T-helper 2 cell treated with Interferon-gamma antibody and Interleukin-4, amounts not matched to agents 5 μg/mL and 100 μg/mL, for 36 hours (primary cell): Measurements from ENCODE around the gene RNF214.
"Not testable (repeated sequence)": the region's sequence is repeated elsewhere in the genome, so short reads cannot be mapped to it uniquely, and the experiment has no call there.

ENCODE experiments used
- DNase-seq: peaks from one replicate; pipeline ENCODE4 v3.0.0; 2021; ENCODE audit warnings: low spot score
- H3K27ac Mint-ChIP-seq: one replicate; pipeline ENCODE4 v1.8.0; 2021; ENCODE audit warnings: mild to moderate bottlenecking, mixed read lengths
- H3K27me3 Mint-ChIP-seq: one replicate; pipeline ENCODE4 v1.8.0; 2021; ENCODE audit warnings: low read depth, mixed read lengths
- H3K36me3 Mint-ChIP-seq: one replicate; pipeline ENCODE4 v1.8.0; 2021; ENCODE audit warnings: low read depth, mixed read lengths
- H3K4me1 Mint-ChIP-seq: one replicate; pipeline ENCODE4 v1.8.0; 2021; ENCODE audit warnings: low read depth, mixed read lengths
- H3K4me3 Mint-ChIP-seq: one replicate; pipeline ENCODE4 v1.8.0; 2022; ENCODE audit warnings: mild to moderate bottlenecking, moderate library complexity, mixed read lengths
- H3K9me3 Mint-ChIP-seq: one replicate; pipeline ENCODE4 v1.8.0; 2021; ENCODE audit warnings: mixed read lengths

Gene RNF214

DNA sequence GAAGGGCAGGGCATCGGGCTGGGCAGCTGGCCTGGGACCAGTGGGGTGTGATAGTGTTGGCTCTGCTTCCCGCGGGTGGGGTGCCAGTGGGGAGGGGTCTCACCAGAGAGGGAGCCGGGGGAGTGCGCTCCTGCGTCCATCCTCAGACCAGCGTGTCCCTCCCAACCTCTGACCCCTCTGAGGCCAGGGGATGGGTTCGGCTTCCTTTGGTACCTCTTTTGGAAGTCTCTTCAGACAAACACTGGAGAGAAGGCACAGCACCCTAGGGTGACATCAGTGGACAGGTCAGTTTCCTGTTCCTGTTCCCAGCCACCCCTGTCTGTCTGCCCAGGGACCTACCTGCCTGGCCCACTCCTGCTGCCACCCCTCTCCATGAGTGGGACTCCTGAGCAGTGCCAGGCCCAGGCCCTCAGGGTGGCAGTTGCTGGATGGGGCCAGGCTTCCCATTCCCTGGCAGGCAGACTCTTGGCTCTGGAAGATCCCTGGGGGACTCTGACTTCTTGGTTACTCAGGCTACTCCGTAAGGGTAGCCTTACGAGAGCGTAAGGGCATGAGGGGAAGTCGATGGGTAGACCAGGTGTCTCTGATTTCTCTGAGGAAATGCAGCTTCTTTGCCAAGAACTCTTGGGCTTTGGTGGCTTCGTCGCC is 30.7 kb upstream of the RNF214 start:
- no peak for DNase-seq
- no peak overlapping the region for H3K4me3 Mint-ChIP-seq
- H3K27me3 Mint-ChIP-seq = no peaks in the 10 kb centered on the region
- H3K36me3 Mint-ChIP-seq = peaks cover 21% of the 10 kb centered on the region
- no peaks in the 10 kb centered on the region for H3K4me1 Mint-ChIP-seq
- no peak overlapping the region for H3K27ac Mint-ChIP-seq
- no peaks in the 10 kb centered on the region for H3K9me3 Mint-ChIP-seq

DNA sequence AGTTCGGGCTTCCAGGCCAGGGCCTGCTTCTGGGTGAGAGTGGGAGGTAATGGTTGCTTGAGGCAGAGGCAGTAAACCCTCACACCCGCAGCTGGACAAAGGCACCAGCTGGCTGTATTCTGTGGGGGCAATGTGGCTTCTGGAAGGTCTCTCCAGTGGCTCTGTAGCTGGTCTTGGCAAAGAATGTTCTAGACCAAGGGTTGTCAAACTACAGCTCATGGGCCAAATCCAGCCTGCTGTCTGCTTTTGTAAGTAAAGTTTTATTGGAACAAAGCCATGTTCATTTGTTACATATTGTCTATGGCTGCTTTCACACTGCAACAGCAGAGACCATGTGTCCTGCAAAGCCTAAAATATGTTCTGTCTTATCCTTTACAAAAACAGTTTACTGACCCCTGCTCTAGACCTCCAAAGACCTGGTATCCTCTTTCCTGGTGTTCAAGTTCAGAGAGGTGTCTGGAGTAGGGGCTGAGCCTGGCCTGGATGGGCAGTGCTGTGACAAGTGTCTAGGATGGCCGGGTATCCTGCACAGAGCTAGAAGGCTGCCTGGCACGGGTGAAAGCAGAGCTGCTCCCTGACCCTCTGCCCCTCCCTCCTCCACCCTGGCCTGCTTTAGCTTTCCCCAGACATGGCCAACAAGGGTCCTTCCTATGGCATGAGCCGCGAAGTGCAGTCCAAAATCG is 29.9 kb upstream of the RNF214 start:
- Mint-ChIP-seq H3K27ac (no peak overlapping the region), H3K36me3 (peaks cover 21% of the 10 kb centered on the region), H3K4me1 (no peaks in the 10 kb centered on the region), H3K4me3 (no peak overlapping the region), H3K9me3 (no peaks in the 10 kb centered on the region), H3K27me3 (no peaks in the 10 kb centered on the region)
- no peak for DNase-seq

DNA sequence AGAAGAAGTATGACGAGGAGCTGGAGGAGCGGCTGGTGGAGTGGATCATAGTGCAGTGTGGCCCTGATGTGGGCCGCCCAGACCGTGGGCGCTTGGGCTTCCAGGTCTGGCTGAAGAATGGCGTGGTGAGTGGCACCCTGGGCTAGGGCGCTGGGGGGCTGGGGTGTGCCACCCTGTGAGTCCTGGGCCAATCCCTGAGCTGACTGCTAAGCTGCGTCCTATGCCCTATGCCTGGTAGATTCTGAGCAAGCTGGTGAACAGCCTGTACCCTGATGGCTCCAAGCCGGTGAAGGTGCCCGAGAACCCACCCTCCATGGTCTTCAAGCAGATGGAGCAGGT is 29.4 kb upstream of the RNF214 start:
- no peaks in the 10 kb centered on the region for H3K4me1 Mint-ChIP-seq
- DNase-seq = no peak
- no peaks in the 10 kb centered on the region for H3K27me3 Mint-ChIP-seq
- no peak overlapping the region for H3K4me3 Mint-ChIP-seq
- no peaks in the 10 kb centered on the region for H3K9me3 Mint-ChIP-seq
- peaks cover 21% of the 10 kb centered on the region for H3K36me3 Mint-ChIP-seq
- H3K27ac Mint-ChIP-seq = no peak overlapping the region

DNA sequence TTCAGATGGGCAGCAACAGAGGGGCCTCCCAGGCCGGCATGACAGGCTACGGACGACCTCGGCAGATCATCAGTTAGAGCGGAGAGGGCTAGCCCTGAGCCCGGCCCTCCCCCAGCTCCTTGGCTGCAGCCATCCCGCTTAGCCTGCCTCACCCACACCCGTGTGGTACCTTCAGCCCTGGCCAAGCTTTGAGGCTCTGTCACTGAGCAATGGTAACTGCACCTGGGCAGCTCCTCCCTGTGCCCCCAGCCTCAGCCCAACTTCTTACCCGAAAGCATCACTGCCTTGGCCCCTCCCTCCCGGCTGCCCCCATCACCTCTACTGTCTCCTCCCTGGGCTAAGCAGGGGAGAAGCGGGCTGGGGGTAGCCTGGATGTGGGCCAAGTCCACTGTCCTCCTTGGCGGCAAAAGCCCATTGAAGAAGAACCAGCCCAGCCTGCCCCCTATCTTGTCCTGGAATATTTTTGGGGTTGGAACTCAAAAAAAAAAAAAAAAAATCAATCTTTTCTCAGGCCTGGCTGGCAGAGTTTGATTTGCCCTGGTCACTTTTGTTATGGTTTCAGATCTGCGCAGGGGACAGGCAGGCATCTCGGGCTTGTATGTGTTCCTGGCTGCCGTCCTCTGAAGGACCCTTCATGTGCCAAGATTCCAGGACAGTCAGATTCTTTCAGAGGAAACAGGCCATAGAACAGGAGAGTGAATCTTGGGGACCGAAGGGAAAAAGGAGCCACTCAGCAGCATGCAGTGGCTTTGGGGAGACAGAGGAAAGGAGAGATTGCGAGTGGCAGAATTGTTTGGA is 28.0 kb upstream of the RNF214 start:
- Mint-ChIP-seq H3K36me3 (peaks cover 21% of the 10 kb centered on the region), H3K27me3 (no peaks in the 10 kb centered on the region), H3K27ac (no peak overlapping the region), H3K4me3 (no peak overlapping the region), H3K4me1 (no peaks in the 10 kb centered on the region), H3K9me3 (no peaks in the 10 kb centered on the region)
- no peak for DNase-seq

DNA sequence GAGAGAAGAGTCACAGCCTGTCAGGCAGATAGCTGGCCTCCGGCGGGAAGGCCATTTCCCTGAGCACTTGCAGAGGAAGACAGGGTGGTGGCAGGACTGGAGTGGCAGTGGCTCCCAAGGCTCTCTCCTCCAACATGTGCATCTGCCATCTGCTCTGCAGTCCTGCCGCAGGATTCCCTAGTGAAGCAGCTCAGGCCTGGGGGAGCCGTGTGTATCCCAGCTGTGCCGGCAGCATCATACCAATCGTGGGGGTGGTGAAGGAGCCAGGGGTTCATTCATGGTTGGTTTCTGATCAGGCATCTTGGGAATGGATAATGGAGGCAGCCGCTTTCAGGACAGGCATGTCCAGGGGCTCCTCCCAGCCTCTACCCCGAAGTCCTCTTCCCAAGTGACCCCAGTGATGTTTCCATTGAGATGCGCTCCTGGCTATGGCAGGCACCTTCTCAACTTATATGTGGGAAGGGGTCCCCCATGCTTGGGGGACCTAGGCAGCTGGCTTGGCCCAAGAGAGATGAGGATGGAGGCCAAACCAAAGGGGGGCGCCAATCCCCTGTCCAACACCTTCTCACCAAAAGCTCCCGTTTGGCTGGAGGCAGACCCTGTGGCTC is 27.2 kb upstream of the RNF214 start:
- Mint-ChIP-seq H3K36me3 (peaks cover 25% of the 10 kb centered on the region), H3K4me1 (no peaks in the 10 kb centered on the region), H3K27ac (no peak overlapping the region), H3K27me3 (no peaks in the 10 kb centered on the region), H3K9me3 (no peaks in the 10 kb centered on the region), H3K4me3 (no peak overlapping the region)
- no peak for DNase-seq

DNA sequence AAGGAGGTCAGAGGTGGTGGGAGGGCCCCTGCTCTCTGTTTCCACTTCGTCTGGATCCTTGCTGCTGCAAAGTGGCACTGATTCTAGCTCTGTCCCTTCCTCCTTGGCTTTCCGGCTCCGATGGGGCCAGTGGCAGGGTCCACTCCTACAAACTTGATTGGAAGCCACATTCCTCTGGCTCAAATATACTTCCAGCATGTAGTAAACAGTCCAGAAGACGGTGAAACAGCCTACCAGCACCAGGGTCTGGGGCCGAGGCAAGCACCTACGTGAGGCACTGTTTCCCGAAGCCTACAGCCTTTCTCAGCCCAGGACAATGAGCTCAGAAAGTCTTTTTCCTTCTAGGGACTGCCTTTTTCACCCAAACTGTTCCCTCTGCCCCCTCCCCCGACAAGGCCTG is 26.4 kb upstream of the RNF214 start:
- not testable (repeated sequence) for H3K4me1 Mint-ChIP-seq, DNase-seq, H3K27ac Mint-ChIP-seq, H3K4me3 Mint-ChIP-seq, H3K9me3 Mint-ChIP-seq, H3K27me3 Mint-ChIP-seq
- H3K36me3 Mint-ChIP-seq = peaks cover 30% of the 10 kb centered on the region

DNA sequence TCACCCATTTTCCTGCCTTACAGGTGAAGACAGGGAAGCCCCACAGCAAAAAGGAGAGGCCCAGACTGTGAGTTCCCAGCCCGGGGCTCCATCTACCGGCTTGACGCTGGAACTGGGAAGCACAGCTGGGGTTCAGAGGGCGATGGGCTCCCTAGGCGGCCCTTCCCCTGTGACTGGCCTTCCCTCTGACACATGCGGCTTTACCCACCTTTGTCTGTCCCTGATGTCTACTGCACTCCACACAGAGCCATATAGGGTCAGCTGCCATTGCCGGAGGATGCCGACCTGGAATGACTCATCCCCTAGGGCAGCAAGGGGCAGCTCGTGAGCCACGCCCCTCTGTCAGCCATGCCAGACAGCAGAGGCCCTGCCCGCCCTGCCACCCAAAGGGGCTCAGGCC is 25.6 kb upstream of the RNF214 start:
- not testable (repeated sequence) for DNase-seq, H3K9me3 Mint-ChIP-seq, H3K27ac Mint-ChIP-seq, H3K27me3 Mint-ChIP-seq, H3K4me1 Mint-ChIP-seq, H3K4me3 Mint-ChIP-seq
- H3K36me3 Mint-ChIP-seq = peaks cover 35% of the 10 kb centered on the region

DNA sequence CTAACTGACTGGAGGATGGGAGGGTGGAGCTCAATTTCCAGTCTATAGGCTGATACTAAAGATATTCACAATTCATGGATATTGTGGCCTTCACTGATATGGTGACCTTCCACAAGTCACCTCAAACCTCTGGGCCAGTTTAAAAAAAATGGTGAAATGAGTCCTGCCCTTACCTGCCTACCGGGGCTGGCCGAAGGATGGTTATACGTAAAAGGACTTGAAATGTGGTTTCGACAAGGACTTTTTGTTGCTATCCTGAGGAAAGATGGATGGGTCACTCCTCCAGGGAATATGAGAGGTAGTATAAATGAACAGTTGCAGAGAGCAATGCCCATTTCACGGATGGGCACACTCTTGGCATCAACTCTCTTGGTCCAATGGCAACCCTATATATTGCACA is 25.0 kb upstream of the RNF214 start:
- H3K27ac Mint-ChIP-seq, H3K27me3 Mint-ChIP-seq, DNase-seq, H3K4me1 Mint-ChIP-seq, H3K4me3 Mint-ChIP-seq, H3K9me3 Mint-ChIP-seq: not testable (repeated sequence)
- H3K36me3 Mint-ChIP-seq = peaks cover 38% of the 10 kb centered on the region

DNA sequence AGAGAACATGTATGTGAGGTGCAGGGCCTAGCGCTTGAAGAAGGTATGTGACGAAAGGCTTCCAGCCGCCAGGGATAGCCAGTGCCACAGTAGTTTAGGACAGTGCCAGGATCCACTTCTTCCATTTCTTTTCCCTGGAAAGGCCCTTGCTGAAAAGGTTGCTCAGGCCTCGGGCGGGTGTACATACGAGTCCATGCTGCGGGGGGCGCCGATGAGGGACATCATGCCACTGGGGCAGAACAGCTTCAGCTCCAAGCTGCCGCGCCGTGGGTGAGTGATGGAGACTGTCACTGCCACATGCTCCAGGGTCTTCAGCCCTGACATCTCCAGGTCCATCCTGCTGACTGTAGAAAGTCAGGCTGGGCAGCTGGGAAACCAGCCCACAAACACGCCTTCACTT is 23.8 kb upstream of the RNF214 start:
- H3K4me3 Mint-ChIP-seq, H3K9me3 Mint-ChIP-seq, H3K27me3 Mint-ChIP-seq, H3K27ac Mint-ChIP-seq, H3K4me1 Mint-ChIP-seq, DNase-seq: not testable (repeated sequence)
- peaks cover 42% of the 10 kb centered on the region for H3K36me3 Mint-ChIP-seq

DNA sequence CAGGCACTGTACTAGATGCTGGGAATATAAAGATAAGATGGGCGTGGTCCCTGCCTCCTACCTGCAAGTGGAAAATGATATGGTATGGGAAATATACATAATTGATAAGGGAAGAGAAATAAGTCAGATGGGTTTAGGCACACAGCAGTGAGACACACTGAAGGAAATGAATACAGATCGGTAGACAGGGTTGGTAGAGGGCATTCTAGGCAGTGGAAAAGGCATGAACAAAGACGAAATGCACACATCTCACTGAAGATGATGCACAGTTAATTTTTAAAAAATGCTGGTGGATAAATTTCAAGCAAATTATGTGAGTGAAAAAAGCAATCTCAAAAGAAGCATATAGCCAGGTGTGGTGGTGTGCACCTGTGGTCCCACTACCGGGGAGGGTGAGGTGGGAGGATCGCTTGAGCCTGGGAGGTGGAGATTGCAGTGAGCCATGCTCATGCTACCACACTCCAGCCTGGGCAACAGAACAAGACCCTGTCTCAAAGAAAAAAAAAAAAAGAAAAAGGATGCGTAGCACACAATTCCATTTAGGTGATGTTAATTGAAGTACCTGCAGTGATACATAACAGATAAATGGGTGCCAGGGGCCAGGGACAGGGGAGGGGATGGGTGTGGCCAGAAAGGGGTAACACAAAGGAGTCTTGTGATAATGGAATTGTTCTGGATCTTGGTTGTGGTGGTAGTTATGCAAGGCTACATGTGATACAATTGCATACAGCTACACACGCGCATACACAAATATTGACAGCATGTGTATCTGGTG is 22.9 kb upstream of the RNF214 start:
- H3K4me1 Mint-ChIP-seq, H3K4me3 Mint-ChIP-seq, DNase-seq, H3K27ac Mint-ChIP-seq, H3K9me3 Mint-ChIP-seq, H3K27me3 Mint-ChIP-seq: not testable (repeated sequence)
- H3K36me3 Mint-ChIP-seq = peaks cover 43% of the 10 kb centered on the region

DNA sequence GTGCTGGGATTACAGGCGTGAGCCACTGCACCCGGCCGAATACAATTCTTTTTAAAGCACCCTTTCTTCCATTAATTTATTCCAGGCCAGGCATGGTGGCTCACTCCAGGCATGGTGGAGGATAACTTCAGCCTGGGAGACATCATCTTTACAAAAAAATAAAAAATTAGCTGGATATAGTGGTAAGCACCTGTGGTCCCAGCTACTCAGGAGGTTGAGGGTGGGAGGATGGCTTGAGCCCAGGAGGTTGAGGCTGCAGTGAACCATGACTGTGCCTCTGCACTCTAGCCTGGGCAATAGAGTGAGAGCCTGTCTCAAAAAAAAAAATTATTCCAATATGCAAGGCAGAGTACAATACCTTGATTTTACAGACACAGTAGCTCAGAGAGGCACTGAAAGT is 21.9 kb upstream of the RNF214 start:
- peaks cover 37% of the 10 kb centered on the region for H3K36me3 Mint-ChIP-seq
- H3K4me1 Mint-ChIP-seq = no peaks in the 10 kb centered on the region
- no peaks in the 10 kb centered on the region for H3K27me3 Mint-ChIP-seq
- no peaks in the 10 kb centered on the region for H3K9me3 Mint-ChIP-seq
- no peak overlapping the region for H3K27ac Mint-ChIP-seq
- no peak overlapping the region for H3K4me3 Mint-ChIP-seq
- no peak for DNase-seq

DNA sequence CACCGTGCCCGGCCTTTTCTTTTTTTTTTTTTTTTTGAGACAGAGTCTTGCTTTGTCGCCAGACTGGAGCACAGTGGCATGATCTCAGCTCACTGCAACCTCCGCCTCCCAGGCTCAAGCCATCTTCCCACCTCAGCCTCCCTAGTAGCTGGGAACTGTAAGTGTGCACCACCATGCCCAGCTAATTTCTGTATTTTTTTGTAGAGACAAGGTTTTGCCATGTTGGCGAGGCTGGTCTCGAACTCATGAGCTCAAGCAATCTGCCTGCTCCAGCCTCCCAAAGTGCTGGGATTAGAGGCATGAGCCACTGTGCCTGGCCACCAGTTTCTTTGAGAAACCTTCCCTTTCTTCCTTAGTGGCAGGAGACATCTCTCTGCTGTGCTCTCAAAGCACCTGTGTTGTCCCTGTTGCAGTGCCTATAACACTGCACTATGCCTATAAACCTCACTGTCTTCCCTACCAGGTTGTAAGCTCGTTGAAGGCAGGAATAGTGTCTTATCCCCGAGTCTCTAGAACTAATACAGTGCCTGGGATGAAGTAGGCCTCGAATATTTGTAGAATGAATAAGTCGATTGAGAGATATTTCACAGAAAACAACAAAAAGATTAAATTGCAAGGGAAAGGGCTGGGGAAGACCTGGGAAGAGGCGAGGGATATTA is 19.6 kb upstream of the RNF214 start:
- no peak overlapping the region for H3K4me3 Mint-ChIP-seq
- H3K27me3 Mint-ChIP-seq = no peaks in the 10 kb centered on the region
- peaks cover 50% of the 10 kb centered on the region for H3K36me3 Mint-ChIP-seq
- H3K4me1 Mint-ChIP-seq = no peaks in the 10 kb centered on the region
- no peak for DNase-seq
- no peaks in the 10 kb centered on the region for H3K9me3 Mint-ChIP-seq
- no peak overlapping the region for H3K27ac Mint-ChIP-seq

DNA sequence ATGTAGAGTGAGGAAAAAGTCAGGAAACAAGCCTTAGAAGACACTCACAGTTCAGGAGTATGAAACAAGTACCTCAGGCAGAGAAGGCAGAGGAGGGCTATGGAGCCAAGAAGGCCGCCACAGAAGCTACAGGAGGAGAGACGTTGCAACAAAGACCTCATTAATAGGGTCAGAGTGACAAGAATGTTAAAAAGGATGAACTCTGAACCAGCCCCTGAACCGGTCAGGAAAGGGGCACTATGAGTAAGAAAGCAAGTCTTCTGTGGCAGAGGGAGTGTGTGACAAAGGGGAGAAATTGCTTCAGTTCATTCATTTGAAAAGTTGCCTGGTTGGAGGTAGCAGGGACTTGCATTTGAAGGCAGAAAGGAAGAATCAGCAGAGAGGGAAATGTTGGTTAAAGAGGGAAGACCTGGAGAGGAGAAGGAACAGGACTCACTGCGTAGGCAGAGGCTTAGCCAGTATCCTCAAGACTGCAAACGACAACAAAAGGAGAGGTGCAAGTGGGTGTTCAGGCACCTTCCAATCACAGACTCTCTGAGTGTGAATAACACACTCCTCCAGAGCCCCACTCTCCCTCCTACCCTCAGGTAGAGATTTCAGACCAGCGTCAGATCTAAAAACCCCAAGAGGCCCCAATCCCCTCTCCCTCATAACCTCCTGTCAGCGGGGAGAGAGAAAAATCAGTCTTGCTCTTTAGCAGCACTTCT is 17.9 kb upstream of the RNF214 start:
- H3K4me3 Mint-ChIP-seq = no peak overlapping the region
- H3K4me1 Mint-ChIP-seq = no peaks in the 10 kb centered on the region
- H3K27ac Mint-ChIP-seq = no peak overlapping the region
- peaks cover 62% of the 10 kb centered on the region for H3K36me3 Mint-ChIP-seq
- no peaks in the 10 kb centered on the region for H3K9me3 Mint-ChIP-seq
- no peak for DNase-seq
- no peaks in the 10 kb centered on the region for H3K27me3 Mint-ChIP-seq
